Measurements from ENCODE around the gene PZP. TPM values are rescaled to one million over a fixed set of nuclear protein-coding genes. Genes with fewer than 3 reads are reported as not detected.

The PZP gene
- total RNA-seq, 1 donor from 2014 or later = 0.07 TPM

DNA sequence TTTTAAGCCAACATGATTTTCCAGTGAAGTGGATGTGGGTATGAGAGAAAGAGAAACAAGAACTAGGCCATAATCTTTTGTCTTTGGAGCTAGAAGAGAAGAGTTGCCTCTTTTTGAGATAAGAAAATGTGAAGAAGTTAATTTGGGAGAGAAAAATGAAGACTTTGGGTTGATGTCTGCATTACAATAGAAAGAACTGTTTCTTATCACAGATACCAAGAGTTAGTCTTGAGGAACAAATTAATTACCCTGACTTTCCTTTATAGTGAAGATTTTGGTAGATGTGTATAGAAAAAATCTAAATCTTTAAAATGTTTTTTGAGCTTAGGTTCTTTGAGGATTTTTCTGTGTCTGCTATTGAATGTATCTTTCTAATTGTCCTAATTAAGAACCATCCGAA is 96.7 kb downstream of the PZP start:
- TF ChIP-seq, protein P1, sequence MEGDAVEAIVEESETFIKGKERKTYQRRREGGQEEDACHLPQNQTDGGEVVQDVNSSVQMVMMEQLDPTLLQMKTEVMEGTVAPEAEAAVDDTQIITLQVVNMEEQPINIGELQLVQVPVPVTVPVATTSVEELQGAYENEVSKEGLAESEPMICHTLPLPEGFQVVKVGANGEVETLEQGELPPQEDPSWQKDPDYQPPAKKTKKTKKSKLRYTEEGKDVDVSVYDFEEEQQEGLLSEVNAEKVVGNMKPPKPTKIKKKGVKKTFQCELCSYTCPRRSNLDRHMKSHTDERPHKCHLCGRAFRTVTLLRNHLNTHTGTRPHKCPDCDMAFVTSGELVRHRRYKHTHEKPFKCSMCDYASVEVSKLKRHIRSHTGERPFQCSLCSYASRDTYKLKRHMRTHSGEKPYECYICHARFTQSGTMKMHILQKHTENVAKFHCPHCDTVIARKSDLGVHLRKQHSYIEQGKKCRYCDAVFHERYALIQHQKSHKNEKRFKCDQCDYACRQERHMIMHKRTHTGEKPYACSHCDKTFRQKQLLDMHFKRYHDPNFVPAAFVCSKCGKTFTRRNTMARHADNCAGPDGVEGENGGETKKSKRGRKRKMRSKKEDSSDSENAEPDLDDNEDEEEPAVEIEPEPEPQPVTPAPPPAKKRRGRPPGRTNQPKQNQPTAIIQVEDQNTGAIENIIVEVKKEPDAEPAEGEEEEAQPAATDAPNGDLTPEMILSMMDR (conservative IDR thresholded peaks at IDR 0.05) = no peak
- no peak for DNase-seq (ENCODE audit: extremely low spot score, unreplicated experiment)
- H3K27ac Mint-ChIP-seq = no peak overlapping the region
- no peaks in the 10 kb centered on the region for H3K27me3 Mint-ChIP-seq
- H3K4me3 Mint-ChIP-seq = no peak overlapping the region
- H3K9me3 Mint-ChIP-seq = no peaks in the 10 kb centered on the region
- peaks cover 5% of the 10 kb centered on the region for H3K4me1 Mint-ChIP-seq (ENCODE audit: unreplicated experiment)
- peaks cover 8% of the 10 kb centered on the region for H3K36me3 Mint-ChIP-seq

DNA sequence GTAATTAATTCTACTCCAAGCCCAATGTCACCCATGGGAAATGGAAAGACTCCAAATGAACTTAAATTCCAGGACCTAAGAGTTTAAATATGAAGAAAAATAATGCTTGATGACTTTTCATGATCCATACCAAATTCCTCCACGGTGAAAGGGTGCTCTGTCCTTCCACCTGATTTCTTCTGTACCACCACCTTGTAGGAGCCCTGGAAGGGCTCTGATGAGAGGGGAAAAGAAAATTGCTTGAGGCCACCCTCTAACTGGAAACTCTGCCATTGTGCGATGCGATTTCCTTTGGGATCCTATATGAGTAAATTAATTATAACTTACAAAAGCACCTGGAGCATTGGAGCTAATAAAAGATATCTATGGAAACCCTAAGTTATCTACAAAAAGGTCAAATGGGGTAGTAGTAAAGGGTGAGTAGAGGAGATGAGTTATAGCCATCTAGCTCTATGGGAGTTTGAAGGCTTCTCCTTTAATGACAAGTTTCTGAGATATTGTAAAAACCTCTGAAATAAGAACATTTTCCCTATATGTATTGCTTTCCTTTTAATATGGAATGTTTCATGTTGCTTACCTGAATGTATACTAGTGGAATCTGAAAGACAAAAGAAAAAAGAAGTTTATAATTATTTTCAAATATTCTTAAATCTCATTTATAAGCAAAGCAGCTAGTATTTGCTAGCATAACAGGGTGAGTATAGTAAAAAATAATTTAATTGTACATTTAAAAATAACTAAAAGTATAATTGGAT is 98.3 kb downstream of the PZP start:
- TF ChIP-seq, protein P1 (conservative IDR thresholded peaks at IDR 0.05) = no peak
- no peak overlapping the region for H3K27ac Mint-ChIP-seq
- H3K4me3 Mint-ChIP-seq = no peak overlapping the region
- DNase-seq (ENCODE audit: extremely low spot score, unreplicated experiment) = no peak
- H3K36me3 Mint-ChIP-seq = peaks cover 8% of the 10 kb centered on the region
- no peaks in the 10 kb centered on the region for H3K9me3 Mint-ChIP-seq
- no peaks in the 10 kb centered on the region for H3K27me3 Mint-ChIP-seq
- H3K4me1 Mint-ChIP-seq (ENCODE audit: unreplicated experiment) = no peaks in the 10 kb centered on the region

DNA sequence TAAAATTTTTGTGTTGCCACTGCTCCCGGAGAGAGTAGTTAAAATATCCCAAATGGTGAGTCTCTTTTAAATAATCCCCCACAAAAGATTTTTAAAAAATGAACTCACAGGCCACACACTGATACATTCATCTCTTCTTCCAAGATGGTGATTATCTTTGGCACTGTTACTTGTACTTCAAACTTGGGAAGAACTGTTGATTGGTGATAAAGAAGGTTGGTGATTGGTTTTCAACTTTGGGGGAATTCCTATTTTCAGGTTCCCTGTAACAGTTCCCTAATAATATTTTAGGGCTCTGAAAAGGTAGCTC is 99.0 kb downstream of the PZP start:
- Mint-ChIP-seq H3K36me3 (peaks cover 8% of the 10 kb centered on the region), H3K4me1 (ENCODE audit: unreplicated experiment) (no peaks in the 10 kb centered on the region)

DNA sequence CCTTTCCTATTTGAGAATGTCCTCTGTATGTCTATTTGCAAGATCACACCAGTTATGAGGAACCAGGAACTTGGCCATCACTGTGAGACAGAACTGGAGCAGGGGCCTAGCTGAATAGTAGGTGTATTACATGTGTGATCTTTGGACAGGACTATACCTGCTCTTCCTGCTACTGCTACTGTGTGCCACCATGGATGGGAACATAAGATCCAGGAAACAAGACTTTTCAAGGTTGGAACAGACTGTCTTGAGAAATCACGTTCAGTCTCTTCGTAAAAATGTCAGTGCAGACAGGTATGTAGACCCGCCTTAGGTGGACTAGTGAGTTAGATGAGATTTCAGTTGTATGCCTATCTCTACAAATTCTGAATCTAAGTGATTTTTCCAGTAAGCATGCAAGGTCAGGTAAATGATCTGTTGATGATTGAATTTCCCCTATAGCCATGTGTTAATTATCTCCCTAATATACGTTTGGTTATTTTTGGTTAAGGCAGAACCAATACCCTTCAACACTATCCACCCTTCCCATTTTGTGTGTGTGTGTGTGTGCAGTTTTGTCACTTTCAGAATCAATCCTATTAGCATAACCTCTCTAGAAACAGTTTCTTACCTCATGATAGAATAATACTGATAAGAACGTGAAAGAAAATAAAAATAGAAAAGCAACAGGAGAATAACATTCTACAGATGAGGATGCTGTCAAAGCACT is 99.5 kb downstream of the PZP start:
- H3K4me1 Mint-ChIP-seq (ENCODE audit: unreplicated experiment) = no peaks in the 10 kb centered on the region
- H3K4me3 Mint-ChIP-seq = no peak overlapping the region
- TF ChIP-seq, protein P1 (conservative IDR thresholded peaks at IDR 0.05) = no peak
- H3K36me3 Mint-ChIP-seq = peaks cover 8% of the 10 kb centered on the region
- no peak for DNase-seq (ENCODE audit: extremely low spot score, unreplicated experiment)
- no peaks in the 10 kb centered on the region for H3K27me3 Mint-ChIP-seq
- no peak overlapping the region for H3K27ac Mint-ChIP-seq
- no peaks in the 10 kb centered on the region for H3K9me3 Mint-ChIP-seq

More for the DNA sequence above, 99.0 kb downstream of the PZP start:
- no peak overlapping the region for H3K27ac Mint-ChIP-seq
- H3K27me3 Mint-ChIP-seq = no peaks in the 10 kb centered on the region
- no peak for DNase-seq (ENCODE audit: extremely low spot score, unreplicated experiment)
- H3K9me3 Mint-ChIP-seq = no peaks in the 10 kb centered on the region
- H3K4me3 Mint-ChIP-seq = no peak overlapping the region
- TF ChIP-seq, protein P1 (conservative IDR thresholded peaks at IDR 0.05) = no peak

DNA sequence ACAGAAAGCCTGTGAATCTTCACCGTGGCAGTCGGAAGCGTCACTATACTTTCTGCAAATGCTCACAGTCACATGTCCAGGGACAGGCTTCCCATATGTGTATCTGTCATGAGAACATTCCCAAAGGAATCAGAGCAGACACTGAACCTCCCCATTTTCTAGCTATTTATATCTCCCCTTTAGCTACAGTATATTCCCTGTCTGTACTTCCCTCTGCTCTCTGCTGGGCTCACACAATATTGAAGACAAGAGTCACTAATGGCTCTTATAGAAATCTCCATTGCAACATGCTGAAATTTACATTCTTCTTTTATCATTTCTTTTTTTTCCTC is 100.7 kb downstream of the PZP start:
- TF ChIP-seq, protein P1 (conservative IDR thresholded peaks at IDR 0.05) = no peak
- H3K4me1 Mint-ChIP-seq (ENCODE audit: unreplicated experiment) = no peaks in the 10 kb centered on the region
- DNase-seq (ENCODE audit: extremely low spot score, unreplicated experiment) = no peak
- peaks cover 5% of the 10 kb centered on the region for H3K36me3 Mint-ChIP-seq
- no peak overlapping the region for H3K27ac Mint-ChIP-seq
- H3K9me3 Mint-ChIP-seq = no peaks in the 10 kb centered on the region
- H3K27me3 Mint-ChIP-seq = no peaks in the 10 kb centered on the region
- no peak overlapping the region for H3K4me3 Mint-ChIP-seq

Data from type B pancreatic cell (in vitro differentiated cells).